Spleen (tissue), 11 donors: ENCODE results near the gene HLA-DPB1. TPM values are rescaled to one million over a fixed set of nuclear protein-coding genes. Genes with fewer than 3 reads are reported as not detected.

Experiments used
- DNase-seq: peaks from one replicate; pipeline ENCODE4 v3.0.0-alpha.2; 2020
- H3K27ac ChIP-seq, 8 donors: fragments of 200-600 bp; sonication (generic) in 7 of 8; 1 replicate in 4 of 8; 2 replicates in 4 of 8; pipeline versions ENCODE4 v1.5.0 to v1.8.0; 2016 to 2021; ENCODE audit warnings: inconsistent platforms in 4 of 8, mild to moderate bottlenecking in 4 of 8, moderate library complexity in 1 of 8
- H3K27me3 ChIP-seq, 7 donors: fragments of 200-600 bp; sonication (generic) in 6 of 7; replicated peaks in 1 of 7; 1 replicate in 4 of 7; 2 replicates in 3 of 7; pipeline versions ENCODE4 v1.5.0 to v1.8.0; 2016 to 2021; ENCODE audit warnings: inconsistent platforms in 3 of 7, mild to moderate bottlenecking in 1 of 7
- H3K36me3 ChIP-seq, 6 donors: fragments of 200-600 bp; sonication (generic) in 5 of 6; 1 replicate in 4 of 6; 2 replicates in 2 of 6; pipeline versions ENCODE4 v1.5.0 to v1.8.0; 2016 to 2021; ENCODE audit warnings: inconsistent platforms in 2 of 6
- H3K4me1 ChIP-seq, 6 donors: fragments of 200-600 bp; sonication (generic) in 5 of 6; 1 replicate in 3 of 6; 2 replicates in 3 of 6; pipeline versions ENCODE4 v1.5.0 to v1.8.0; 2016 to 2021; ENCODE audit warnings: inconsistent platforms in 3 of 6
- H3K4me3 ChIP-seq, 8 donors: fragments of 200-600 bp; sonication (generic) in 7 of 8; 1 replicate in 4 of 8; 2 replicates in 4 of 8; pipeline versions ENCODE4 v1.5.0 to v1.8.0; 2016 to 2021; ENCODE audit warnings: inconsistent platforms in 4 of 8, mild to moderate bottlenecking in 4 of 8, moderate library complexity in 2 of 8
- H3K9me3 ChIP-seq, 8 donors: fragments of 200-600 bp; sonication (generic) in 7 of 8; 1 replicate in 4 of 8; 2 replicates in 4 of 8; pipeline versions ENCODE4 v1.5.0 to v1.8.0; 2016 to 2021; ENCODE audit warnings: inconsistent platforms in 4 of 8
- POLR2A ChIP-seq, 3 donors: fragments of 450-650 bp; IDR thresholded peaks; one replicate each; pipeline ENCODE4 v1.5.1; 2017; ENCODE audit warnings: antibody characterized with exemption in 3 of 3, mild to moderate bottlenecking in 1 of 3
- POLR2AphosphoS5 ChIP-seq, 3 donors: sonication (generic); formaldehyde crosslinking; IDR thresholded peaks; one replicate each; pipeline ENCODE4 v1.5.1; 2017; ENCODE audit warnings: antibody characterized with exemption in 3 of 3
- WGBS, 5 donors: extraction: QIAGEN DNeasy Blood & Tissue Kit in 3 of 5; methylation state at CpG; one replicate each; pipeline versions ENCODE4 v1.1.5 to v1.1.7; 2013 to 2018; 5-methylcytosine and 5-hydroxymethylcytosine counted together
- intact Hi-C: fragments of 100-400 bp; cut with DNase I; formaldehyde crosslinking; loops from one replicate; pipeline ENCODE4 v1.15.0; 2023; ENCODE audit warnings: low total_unique reads
- polyA plus RNA-seq, 3 donors: library from polyadenylated mRNA; stranded (reverse); fragments of 200-250 nt; gene quantifications; one replicate each; pipeline ENCODE4 v1.2.1, GENCODE V29; 2013
- total RNA-seq, 7 donors: library from RNA; depleted of rRNA in 3 of 7; stranded (reverse); fragments of >200 nt in 3 of 7; fragmentation: NEBNext Ultra II Directional in 4 of 7; extraction: Animal tissue kit (Norgen Biotek cat#: 25700) in 4 of 7; gene quantifications; one replicate each; pipeline versions ENCODE4 v1.1.0 to v1.2.1, GENCODE V29; 2016 to 2021
- TF ChIP-seq, protein P1 (sequence below), 11 experiments: fragments of 200-600 bp in 7 of 11; fragments of 450-650 bp in 4 of 11; sonication (generic) in 4 of 11; IDR thresholded peaks in 8 of 11; conservative IDR thresholded peaks in 3 of 11; 1 replicate in 7 of 11; 2 replicates in 4 of 11; pipeline versions ENCODE4 v1.4.0 to v1.8.0; 2016 to 2021; ENCODE audit warnings: antibody characterized with exemption in 11 of 11, inconsistent platforms in 4 of 11, mild to moderate bottlenecking in 1 of 11
- donor health status: healthy with polysubstance abuse.
- donor health status: DM: no; HTN: no; CAD: no; lungs with moderate emphysema.
- donor health status: DM: no; HTN: no; CAD: no.
- donor health status: Bipolar disorder and iron deficiency.
- donor health status: healthy.
- donor health status: DM: no; HTN: no; CAD: no.
- donor health status: DM: yes; HTN: yes; CAD: no.

The HLA-DPB1 gene
- total and polyA plus RNA-seq, 10 donors, result 209 to 817 (median 521) TPM

DNA sequence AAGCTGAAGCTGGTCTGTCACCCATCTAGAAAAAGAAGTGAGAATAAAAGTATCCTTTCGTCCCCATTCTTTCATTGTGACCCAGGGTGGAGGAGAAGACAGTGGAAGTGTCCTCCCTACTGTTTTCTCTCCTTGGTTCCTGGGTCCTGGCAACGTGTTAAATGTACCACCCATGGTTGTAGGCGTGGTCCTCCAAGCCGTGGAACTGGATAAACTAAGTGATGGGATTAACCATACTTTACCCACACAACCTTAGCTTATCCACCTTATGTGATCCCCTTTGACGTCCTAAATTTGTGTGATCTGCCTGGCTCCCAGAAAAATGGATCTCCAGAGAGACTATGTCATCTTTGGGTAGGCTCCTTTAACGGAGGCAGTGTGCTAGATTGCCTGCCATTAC lies 47.4 kb downstream of the HLA-DPB1 start:
- no peak for TF ChIP-seq POLR2A (IDR thresholded peaks at IDR 0.05)
- TF ChIP-seq, protein P1, sequence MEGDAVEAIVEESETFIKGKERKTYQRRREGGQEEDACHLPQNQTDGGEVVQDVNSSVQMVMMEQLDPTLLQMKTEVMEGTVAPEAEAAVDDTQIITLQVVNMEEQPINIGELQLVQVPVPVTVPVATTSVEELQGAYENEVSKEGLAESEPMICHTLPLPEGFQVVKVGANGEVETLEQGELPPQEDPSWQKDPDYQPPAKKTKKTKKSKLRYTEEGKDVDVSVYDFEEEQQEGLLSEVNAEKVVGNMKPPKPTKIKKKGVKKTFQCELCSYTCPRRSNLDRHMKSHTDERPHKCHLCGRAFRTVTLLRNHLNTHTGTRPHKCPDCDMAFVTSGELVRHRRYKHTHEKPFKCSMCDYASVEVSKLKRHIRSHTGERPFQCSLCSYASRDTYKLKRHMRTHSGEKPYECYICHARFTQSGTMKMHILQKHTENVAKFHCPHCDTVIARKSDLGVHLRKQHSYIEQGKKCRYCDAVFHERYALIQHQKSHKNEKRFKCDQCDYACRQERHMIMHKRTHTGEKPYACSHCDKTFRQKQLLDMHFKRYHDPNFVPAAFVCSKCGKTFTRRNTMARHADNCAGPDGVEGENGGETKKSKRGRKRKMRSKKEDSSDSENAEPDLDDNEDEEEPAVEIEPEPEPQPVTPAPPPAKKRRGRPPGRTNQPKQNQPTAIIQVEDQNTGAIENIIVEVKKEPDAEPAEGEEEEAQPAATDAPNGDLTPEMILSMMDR (IDR thresholded peaks at IDR 0.05 in 8 of 11, conservative IDR thresholded peaks at IDR 0.05 in 3 of 11), result no peak
- no peak for TF ChIP-seq POLR2AphosphoS5 (IDR thresholded peaks at IDR 0.05)
- no peak for DNase-seq
- Histone ChIP-seq H3K4me1 (peaks cover 0 to 5% (median 0%) of the 10 kb centered on the region in 6 donors), H3K27me3 (peaks cover 0 to 2% (median 0%) of the 10 kb centered on the region in 7 donors), H3K36me3 (no peaks in the 10 kb centered on the region), H3K4me3 (no peak overlapping the region), H3K27ac (no peak overlapping the region), H3K9me3 (peaks cover 0 to 19% (median 15%) of the 10 kb centered on the region in 8 donors)
- WGBS, 5 donors, result 83 to 94% (median 84%) methylated on average over 6 of the region's 6 CpGs
- intact Hi-C loops, result no loop called here

DNA sequence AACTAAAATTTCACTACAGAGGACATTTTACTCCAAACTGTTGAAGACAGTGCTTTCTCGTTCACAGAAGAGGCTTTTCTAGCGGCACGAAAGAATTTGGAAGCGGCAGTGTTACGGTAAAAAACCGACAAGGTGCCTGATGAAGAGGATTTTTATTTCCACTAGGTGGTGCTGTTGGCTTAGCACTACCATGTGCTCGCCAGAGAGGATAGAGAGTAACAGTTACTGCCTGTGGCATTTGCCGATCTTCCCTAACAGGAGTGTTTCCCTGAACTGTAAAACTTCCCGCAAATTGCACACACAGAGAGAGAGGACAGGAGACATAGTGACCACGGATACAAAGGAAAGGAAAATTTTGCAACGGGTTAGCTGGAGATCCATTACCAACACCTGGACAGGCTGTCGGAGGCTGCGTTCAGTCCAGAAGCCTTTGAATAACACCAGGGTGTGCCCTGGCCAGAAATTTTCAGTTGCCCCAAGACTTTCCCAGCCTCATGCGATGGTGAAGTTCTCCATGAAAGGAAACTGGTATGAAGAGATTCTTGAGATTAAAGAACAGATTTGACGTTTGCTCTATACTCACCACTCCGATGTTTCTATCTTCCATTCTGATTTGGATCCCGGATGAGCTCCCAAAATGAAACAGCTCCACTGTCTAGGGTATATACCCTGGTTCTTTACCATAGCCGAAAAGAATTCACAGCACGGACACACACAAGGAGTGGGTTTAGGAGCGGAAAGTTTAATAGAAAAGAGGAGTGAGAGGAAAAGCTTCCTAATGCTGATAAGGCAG lies 48.1 kb downstream of the HLA-DPB1 start:
- H3K4me3 ChIP-seq, result no peak overlapping the region
- TF ChIP-seq, protein P1 (IDR thresholded peaks at IDR 0.05 in 8 of 11, conservative IDR thresholded peaks at IDR 0.05 in 3 of 11), result peak in 6 of 11 experiments; percentile 18 to 67 (median 58)
- TF ChIP-seq POLR2A (IDR thresholded peaks at IDR 0.05) (no peak), POLR2AphosphoS5 (IDR thresholded peaks at IDR 0.05) (no peak)
- H3K27me3 ChIP-seq, result no peaks in the 10 kb centered on the region
- WGBS, 5 donors, result 66 to 91% (median 82%) methylated on average over 20 of the region's 20 CpGs
- DNase-seq, result no peak
- H3K9me3 ChIP-seq, result peaks cover 0 to 19% (median 15%) of the 10 kb centered on the region in 8 donors
- H3K27ac ChIP-seq, result no peak overlapping the region
- no peaks in the 10 kb centered on the region for H3K36me3 ChIP-seq
- intact Hi-C loops, result no loop called here
- no peaks in the 10 kb centered on the region for H3K4me1 ChIP-seq

DNA sequence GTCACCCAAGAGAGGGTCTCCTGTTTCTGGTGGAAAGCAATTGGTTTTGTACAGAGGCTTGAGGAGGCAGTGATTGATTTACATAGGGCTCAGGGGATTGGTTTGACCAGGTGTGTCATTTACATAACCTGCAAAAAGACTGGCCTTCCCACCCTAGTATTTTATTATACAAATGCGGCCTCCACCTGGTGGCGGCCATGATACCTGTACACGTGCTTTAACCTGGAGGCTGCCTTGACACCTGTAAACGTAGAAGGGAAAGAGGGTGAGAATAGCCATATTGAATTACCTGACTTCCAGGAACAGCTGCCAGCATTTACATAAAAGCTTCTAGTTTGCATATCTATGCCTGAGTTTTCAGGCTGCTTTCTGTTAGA lies 48.7 kb downstream of the HLA-DPB1 start:
- 63 to 96% (median 85%) methylated on average over 4 of the region's 4 CpGs for WGBS, 5 donors
- peaks cover 0 to 19% (median 15%) of the 10 kb centered on the region in 8 donors for H3K9me3 ChIP-seq
- TF ChIP-seq, protein P1 (IDR thresholded peaks at IDR 0.05 in 8 of 11, conservative IDR thresholded peaks at IDR 0.05 in 3 of 11), result no peak
- TF ChIP-seq POLR2A (IDR thresholded peaks at IDR 0.05) (no peak), POLR2AphosphoS5 (IDR thresholded peaks at IDR 0.05) (no peak)
- H3K36me3 ChIP-seq, result no peaks in the 10 kb centered on the region
- intact Hi-C loops, result no loop called here
- no peak overlapping the region for H3K4me3 ChIP-seq
- no peak for DNase-seq
- no peak overlapping the region for H3K27ac ChIP-seq
- no peaks in the 10 kb centered on the region for H3K27me3 ChIP-seq
- no peaks in the 10 kb centered on the region for H3K4me1 ChIP-seq

- no peak for DNase-seq
Observed at GRCh38 chr6:33124947-33125346, 49.2 kb downstream of the HLA-DPB1 start.

More at GRCh38 chr6:33124947-33125346, 49.2 kb downstream of the HLA-DPB1 start:
- Histone ChIP-seq H3K27ac (no peak overlapping the region), H3K4me1 (no peaks in the 10 kb centered on the region), H3K27me3 (no peaks in the 10 kb centered on the region), H3K9me3 (peaks cover 0 to 19% (median 15%) of the 10 kb centered on the region in 8 donors), H3K4me3 (no peak overlapping the region), H3K36me3 (no peaks in the 10 kb centered on the region)
- intact Hi-C loops, result no loop called here
- WGBS, 5 donors, result 74 to 83% (median 82%) methylated on average over 4 of the region's 4 CpGs
- TF ChIP-seq POLR2A (IDR thresholded peaks at IDR 0.05) (no peak), POLR2AphosphoS5 (IDR thresholded peaks at IDR 0.05) (no peak)
- TF ChIP-seq, protein P1 (IDR thresholded peaks at IDR 0.05 in 8 of 11, conservative IDR thresholded peaks at IDR 0.05 in 3 of 11), result no peak
